Endodermal cell (in vitro differentiated cells): ENCODE data around the gene IL11RA. TPM values are rescaled to one million over a fixed set of nuclear protein-coding genes. Genes with fewer than 3 reads are reported as not detected.

ENCODE experiments used
- DNase-seq: peaks from one replicate; pipeline ENCODE4 v3.0.0-alpha.2; 2017
- H3K27ac ChIP-seq: 2 replicates; pipeline ENCODE4 v1.5.1; 2013; ENCODE audit warnings: mild to moderate bottlenecking, low read depth, low read length, moderate library complexity
- H3K27me3 ChIP-seq: 2 replicates; pipeline ENCODE4 v1.6.1; 2013; ENCODE audit warnings: mild to moderate bottlenecking, low read length, moderate library complexity; ENCODE audit not compliant: insufficient read depth, control insufficient read depth, poor library complexity, severe bottlenecking
- H3K36me3 ChIP-seq: 2 replicates; pipeline ENCODE4 v1.7.0; 2013; ENCODE audit warnings: mild to moderate bottlenecking, low read length, moderate library complexity; ENCODE audit not compliant: control insufficient read depth, insufficient read depth
- H3K4me1 ChIP-seq: one replicate; pipeline ENCODE4 v1.7.0; 2013; ENCODE audit warnings: low read length; ENCODE audit not compliant: control insufficient read depth, insufficient read depth
- H3K4me3 ChIP-seq: 2 replicates; pipeline ENCODE4 v1.5.1; 2013; ENCODE audit warnings: mild to moderate bottlenecking, low read length, moderate library complexity
- H3K9ac ChIP-seq: 2 replicates; pipeline ENCODE4 v1.6.1; 2013; ENCODE audit warnings: mild to moderate bottlenecking, low read length, moderate library complexity; ENCODE audit not compliant: poor library complexity, severe bottlenecking; ENCODE audit errors: extremely low read depth
- H3K9me3 ChIP-seq: 2 replicates; pipeline ENCODE4 v1.6.1; 2013; ENCODE audit warnings: mild to moderate bottlenecking, low read length, moderate library complexity; ENCODE audit not compliant: control insufficient read depth
- H3K27ac Mint-ChIP-seq: 2 replicates; pipeline ENCODE4 v1.8.0; 2020; ENCODE audit warnings: mixed read lengths
- H3K27me3 Mint-ChIP-seq: 2 replicates; pipeline ENCODE4 v1.8.0; 2021; ENCODE audit warnings: mild to moderate bottlenecking, mixed read lengths; ENCODE audit not compliant: insufficient read depth
- H3K36me3 Mint-ChIP-seq: 2 replicates; pipeline ENCODE4 v1.8.0; 2020; ENCODE audit warnings: low read depth, mixed read lengths
- H3K4me1 Mint-ChIP-seq: 2 replicates; pipeline ENCODE4 v1.8.0; 2020; ENCODE audit warnings: mixed read lengths
- H3K4me3 Mint-ChIP-seq: 2 replicates; pipeline ENCODE4 v1.8.0; 2020; ENCODE audit warnings: mild to moderate bottlenecking, moderate library complexity, mixed read lengths
- H3K9me3 Mint-ChIP-seq: 2 replicates; pipeline ENCODE4 v1.8.0; 2020; ENCODE audit warnings: mild to moderate bottlenecking, mixed read lengths
- WGBS, 2 experiments: methylation state at CpG; one replicate each; pipeline versions ENCODE4 v1.1.5 to v1.1.7; 2013; ENCODE audit warnings: missing lambda C conversion rate in 2 of 2, mixed read lengths in 1 of 2; ENCODE audit not compliant: insufficient coverage in 1 of 2, insufficient read length in 1 of 2; 5-methylcytosine and 5-hydroxymethylcytosine counted together
- total RNA-seq, 2 donors: library from RNA; stranded (reverse); fragmentation: NEBNext Ultra II Directional in 1 of 2; extraction: Animal tissue kit (Norgen Biotek cat#: 25700) in 1 of 2; gene quantifications; 2 replicates in 1 of 2; 3 replicates in 1 of 2; pipeline ENCODE4 v1.2.1, GENCODE V29; 2021
- TF ChIP-seq, protein P1 (sequence below): fragments of 200-600 bp; sonication (generic); conservative IDR thresholded peaks from 2 replicates; pipeline ENCODE4 v1.5.0; 2021; ENCODE audit warnings: antibody characterized with exemption, mild to moderate bottlenecking

Gene IL11RA
- total RNA-seq, 2 donors from 2014 or later: 6.9 to 12.7 TPM

DNA sequence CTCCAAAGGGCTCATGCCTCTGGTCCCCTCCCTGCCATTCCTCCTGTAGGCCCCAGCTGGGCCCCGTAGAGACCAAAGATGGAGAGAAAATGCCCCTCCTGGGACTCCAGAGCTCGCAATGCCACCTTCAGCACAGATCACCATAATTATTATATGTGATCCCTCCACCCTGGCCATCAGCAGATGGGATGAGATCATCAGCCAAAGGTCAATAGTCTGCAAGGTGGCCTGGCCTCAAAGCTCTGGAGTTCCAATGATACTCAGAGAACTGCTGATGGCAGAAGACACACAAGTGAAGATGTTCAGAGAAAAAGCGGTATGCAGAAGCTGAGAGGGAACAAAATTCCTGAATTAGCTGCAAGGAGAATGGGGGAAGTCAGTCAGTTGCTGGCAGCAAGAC lies 45.1 kb upstream of the IL11RA start:
- 92 to 100% methylated on average over 2 to 3 of the region's 3 CpGs for WGBS, 2 experiments
- no peaks in the 10 kb centered on the region for H3K27me3 Mint-ChIP-seq

DNA sequence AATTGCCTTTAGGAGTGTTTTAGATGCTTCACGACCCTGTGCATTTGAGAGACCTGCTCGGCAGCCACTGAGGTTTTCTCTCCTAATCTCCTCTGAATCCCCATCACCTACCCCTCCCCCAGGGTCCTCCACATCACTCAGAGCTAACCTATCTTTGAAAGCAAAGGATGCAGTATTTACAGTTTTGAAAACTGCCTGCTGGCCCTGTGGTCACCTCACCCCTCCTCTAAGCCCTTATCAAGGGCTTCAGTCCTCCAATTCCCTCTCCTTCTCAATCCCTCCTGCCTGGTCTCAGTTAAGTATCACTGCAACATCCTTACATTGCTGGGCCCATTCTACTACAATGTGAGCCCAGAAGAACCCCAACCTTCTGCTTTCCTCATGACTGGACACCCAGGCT lies 44.7 kb upstream of the IL11RA start:
- Mint-ChIP-seq H3K27ac (no peak overlapping the region), H3K27me3 (no peaks in the 10 kb centered on the region), H3K36me3 (no peaks in the 10 kb centered on the region), H3K9me3 (no peaks in the 10 kb centered on the region), H3K4me3 (no peak overlapping the region), H3K4me1 (peaks cover 13% of the 10 kb centered on the region)
- WGBS, 2 experiments: 57 to 69% methylated on average over 2 of the region's 2 CpGs
- H3K36me3 ChIP-seq: peaks cover 4% of the 10 kb centered on the region
- H3K27ac ChIP-seq: no peak overlapping the region
- peaks cover 20% of the 10 kb centered on the region for H3K27me3 ChIP-seq
- no peak for DNase-seq
- H3K4me3 ChIP-seq: no peak overlapping the region
- H3K4me1 ChIP-seq: no peaks in the 10 kb centered on the region
- H3K9ac ChIP-seq: no peak overlapping the region
- TF ChIP-seq, protein P1, sequence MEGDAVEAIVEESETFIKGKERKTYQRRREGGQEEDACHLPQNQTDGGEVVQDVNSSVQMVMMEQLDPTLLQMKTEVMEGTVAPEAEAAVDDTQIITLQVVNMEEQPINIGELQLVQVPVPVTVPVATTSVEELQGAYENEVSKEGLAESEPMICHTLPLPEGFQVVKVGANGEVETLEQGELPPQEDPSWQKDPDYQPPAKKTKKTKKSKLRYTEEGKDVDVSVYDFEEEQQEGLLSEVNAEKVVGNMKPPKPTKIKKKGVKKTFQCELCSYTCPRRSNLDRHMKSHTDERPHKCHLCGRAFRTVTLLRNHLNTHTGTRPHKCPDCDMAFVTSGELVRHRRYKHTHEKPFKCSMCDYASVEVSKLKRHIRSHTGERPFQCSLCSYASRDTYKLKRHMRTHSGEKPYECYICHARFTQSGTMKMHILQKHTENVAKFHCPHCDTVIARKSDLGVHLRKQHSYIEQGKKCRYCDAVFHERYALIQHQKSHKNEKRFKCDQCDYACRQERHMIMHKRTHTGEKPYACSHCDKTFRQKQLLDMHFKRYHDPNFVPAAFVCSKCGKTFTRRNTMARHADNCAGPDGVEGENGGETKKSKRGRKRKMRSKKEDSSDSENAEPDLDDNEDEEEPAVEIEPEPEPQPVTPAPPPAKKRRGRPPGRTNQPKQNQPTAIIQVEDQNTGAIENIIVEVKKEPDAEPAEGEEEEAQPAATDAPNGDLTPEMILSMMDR: no peak
- no peaks in the 10 kb centered on the region for H3K9me3 ChIP-seq

More for the DNA sequence above, 45.1 kb upstream of the IL11RA start:
- no peaks in the 10 kb centered on the region for H3K4me1 ChIP-seq
- Mint-ChIP-seq H3K4me1 (peaks cover 10% of the 10 kb centered on the region), H3K27ac (no peak overlapping the region), H3K4me3 (no peak overlapping the region), H3K9me3 (no peaks in the 10 kb centered on the region), H3K36me3 (no peaks in the 10 kb centered on the region)
- no peaks in the 10 kb centered on the region for H3K9me3 ChIP-seq
- DNase-seq: no peak
- H3K9ac ChIP-seq: no peak overlapping the region
- no peak overlapping the region for H3K27ac ChIP-seq
- H3K36me3 ChIP-seq: peaks cover 4% of the 10 kb centered on the region
- peaks cover 20% of the 10 kb centered on the region for H3K27me3 ChIP-seq
- H3K4me3 ChIP-seq: no peak overlapping the region
- TF ChIP-seq, protein P1: no peak

DNA sequence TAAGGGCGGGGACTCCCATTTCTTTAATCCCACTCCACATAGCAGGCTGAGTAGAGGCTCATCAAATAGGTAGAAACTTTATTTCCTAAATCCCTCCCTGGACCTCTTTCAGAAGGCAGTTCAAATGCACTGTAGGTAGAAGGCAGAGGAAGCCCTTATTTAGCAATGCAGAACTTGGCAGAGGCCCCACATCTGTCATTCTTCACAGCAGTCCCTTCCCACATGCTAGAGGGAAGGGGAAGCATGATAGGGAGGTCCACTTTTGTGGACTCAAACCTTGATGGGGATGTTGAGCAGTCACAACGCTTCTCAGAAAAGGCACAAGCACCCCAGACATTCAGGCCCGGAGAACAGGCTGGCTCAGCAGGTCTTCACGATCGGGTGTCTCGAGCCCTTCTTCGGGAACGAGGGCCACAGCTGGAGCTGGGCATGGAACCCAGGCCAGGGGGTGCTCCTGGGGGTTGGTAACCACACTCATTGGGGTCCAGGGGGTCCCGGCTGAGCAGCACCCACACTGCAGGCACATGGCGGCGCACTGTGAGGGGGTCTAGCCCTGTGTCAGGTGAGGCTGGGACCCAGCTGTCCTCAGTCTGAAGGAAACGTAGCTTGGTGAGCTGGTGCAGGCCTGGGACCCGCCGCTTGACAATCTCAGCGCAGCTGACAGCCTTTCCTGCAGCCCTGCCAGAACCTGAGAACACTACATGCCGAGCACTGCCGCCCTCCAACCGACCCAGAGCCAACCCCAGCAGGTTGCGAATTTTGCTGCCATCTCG lies 41.4 kb upstream of the IL11RA start:
- Mint-ChIP-seq H3K4me3 (peak overlapping the region; percentile 85), H3K27ac (no peak overlapping the region), H3K36me3 (peaks cover 13% of the 10 kb centered on the region), H3K9me3 (no peaks in the 10 kb centered on the region), H3K27me3 (peaks cover 1% of the 10 kb centered on the region), H3K4me1 (peaks cover 18% of the 10 kb centered on the region)
- Histone ChIP-seq H3K4me3 (peak overlapping the region; percentile 90), H3K4me1 (no peaks in the 10 kb centered on the region), H3K36me3 (peaks cover 4% of the 10 kb centered on the region), H3K27me3 (peaks cover 6% of the 10 kb centered on the region), H3K9ac (no peak overlapping the region), H3K27ac (no peak overlapping the region), H3K9me3 (no peaks in the 10 kb centered on the region)
- DNase-seq: no peak
- TF ChIP-seq, protein P1: no peak
- WGBS, 2 experiments: 93 to 96% methylated on average over 8 to 20 of the region's 20 CpGs
